ENCODE measurements around the gene DCANP1.

The DCANP1 gene

GRCh38 chr5:135452321-135453030, 5.3 kb upstream of the DCANP1 start, which contains the start of gene TIFAB:
Gene TIFAB (minus strand): TSS chr5:135452351. CDS start chr5:135449939, 2,412 bp downstream.
- Mint-ChIP-seq H3K9me3 (no peaks in the 10 kb centered on the region), H3K4me3 (no peak within 1 kb of the TSS), H3K4me1 (no peaks in the 10 kb centered on the region), H3K27ac (no peak within 1 kb of the TSS), H3K27me3 (peaks cover 29% of the 10 kb centered on the region)
- ATAC-seq (no peak), DNase-seq (no peak)

DNA sequence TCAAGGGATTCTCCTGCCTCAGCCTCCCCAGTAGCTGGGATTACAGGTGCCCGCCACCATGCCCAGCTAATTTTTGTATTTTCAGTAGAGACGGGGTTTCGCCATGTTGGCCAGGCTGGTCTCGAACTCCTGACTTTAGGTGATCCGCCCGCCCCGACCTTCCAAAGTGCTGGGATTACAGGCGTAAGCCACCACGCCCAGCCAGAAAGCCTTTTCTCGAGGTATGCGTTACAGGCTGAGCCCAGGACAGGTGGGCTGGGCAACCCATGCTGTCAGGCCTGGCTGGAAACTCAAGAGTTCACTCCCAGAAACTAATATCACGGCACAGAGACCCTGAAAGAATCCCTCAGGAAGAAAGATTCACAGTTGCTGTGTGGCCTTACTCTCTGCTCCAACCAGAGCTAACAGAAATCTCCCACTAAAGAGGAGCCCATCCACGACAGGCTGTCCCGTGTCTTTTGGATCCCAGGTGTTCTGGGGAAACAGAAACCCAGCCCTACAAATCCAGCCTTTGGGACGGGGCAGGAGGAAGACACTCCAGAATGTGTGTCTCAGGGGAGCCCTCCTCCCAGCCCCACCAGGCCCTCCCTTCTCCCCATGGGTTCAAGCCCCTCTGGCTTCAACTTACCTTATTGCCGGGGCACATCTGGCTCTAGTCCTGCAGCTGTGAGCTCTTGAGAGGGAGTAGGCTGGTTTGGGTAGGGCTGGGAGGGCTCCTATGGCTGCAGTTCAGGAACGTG, 4.6 kb upstream of the DCANP1 start:
- Mint-ChIP-seq H3K27me3 (peaks cover 22% of the 10 kb centered on the region), H3K4me1 (no peaks in the 10 kb centered on the region), H3K4me3 (no peak overlapping the region), H3K9me3 (no peaks in the 10 kb centered on the region), H3K27ac (no peak overlapping the region)
- no peak for DNase-seq
- no peak for ATAC-seq

DNA sequence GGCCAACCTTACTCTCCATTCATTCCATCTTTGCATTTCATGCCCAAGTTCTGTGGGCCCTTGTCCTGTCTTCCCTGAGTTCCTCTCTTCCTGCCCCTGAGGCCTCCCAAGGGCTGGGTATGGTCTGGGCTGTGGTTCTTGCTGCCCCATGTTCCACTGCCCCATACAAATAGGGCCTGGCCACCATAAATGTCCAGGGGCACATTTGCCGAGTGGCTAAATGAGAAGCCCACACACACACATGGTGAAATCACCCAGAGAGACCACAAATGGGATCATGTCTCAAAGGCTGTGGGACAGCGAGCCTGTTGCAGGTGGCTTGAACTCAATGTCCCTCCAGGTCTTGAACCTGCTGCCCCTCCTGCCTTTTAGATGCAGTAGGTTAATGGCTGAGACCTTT, 3.8 kb upstream of the DCANP1 start:
- ATAC-seq, result no peak
- H3K4me3 Mint-ChIP-seq, result no peak overlapping the region

DNA sequence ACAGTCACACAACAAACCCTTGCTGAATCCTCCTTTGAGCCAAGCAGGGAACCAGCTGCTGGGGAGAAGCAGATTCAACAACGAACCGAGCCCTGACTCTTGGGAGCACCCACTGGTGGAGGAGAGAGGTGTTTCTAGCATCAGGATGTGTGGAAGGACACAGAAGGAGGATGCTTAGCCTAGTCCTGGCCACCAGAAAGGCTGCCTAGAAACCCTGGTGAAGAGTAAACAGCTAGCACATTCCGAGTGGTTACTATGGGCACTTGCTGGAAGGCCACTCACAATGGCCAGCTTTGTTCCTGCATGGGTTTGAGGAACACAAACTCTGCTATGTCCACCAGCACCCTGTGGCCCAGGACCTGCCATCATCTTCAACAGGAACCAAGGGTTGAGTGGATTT, 3.2 kb upstream of the DCANP1 start:
- Mint-ChIP-seq H3K4me3 (no peak overlapping the region), H3K27me3 (peaks cover 14% of the 10 kb centered on the region), H3K27ac (no peak overlapping the region), H3K4me1 (no peaks in the 10 kb centered on the region), H3K9me3 (no peaks in the 10 kb centered on the region)
- no peak for DNase-seq
- ATAC-seq, result no peak

More for the DNA sequence above, 3.8 kb upstream of the DCANP1 start:
- no peak for DNase-seq
- Mint-ChIP-seq H3K4me1 (no peaks in the 10 kb centered on the region), H3K27ac (no peak overlapping the region), H3K9me3 (no peaks in the 10 kb centered on the region), H3K27me3 (peaks cover 14% of the 10 kb centered on the region)

- Mint-ChIP-seq H3K27ac (no peak overlapping the region), H3K9me3 (no peaks in the 10 kb centered on the region), H3K27me3 (peaks cover 14% of the 10 kb centered on the region), H3K4me1 (no peaks in the 10 kb centered on the region), H3K4me3 (no peak overlapping the region)
- DNase-seq, result no peak
- no peak for ATAC-seq
Observed at GRCh38 chr5:135449644-135450043, 2.5 kb upstream of the DCANP1 start.

GRCh38 chr5:135448791-135449507, 1.8 kb upstream of the DCANP1 start:
- Mint-ChIP-seq H3K27ac (peak overlapping the region in 1 of 2 donors; percentile 46), H3K9me3 (no peaks in the 10 kb centered on the region), H3K4me3 (no peak overlapping the region), H3K27me3 (peaks cover 14% of the 10 kb centered on the region), H3K4me1 (no peaks in the 10 kb centered on the region)
- DNase-seq (no peak), ATAC-seq (no peak)

GRCh38 chr5:135448071-135448739, 1.1 kb upstream of the DCANP1 start:
- peaks cover 12% of the 10 kb centered on the region for H3K27me3 Mint-ChIP-seq
- ATAC-seq (no peak), DNase-seq (no peak)
- H3K9me3 Mint-ChIP-seq, result no peaks in the 10 kb centered on the region
- H3K27ac Mint-ChIP-seq, result no peak overlapping the region
- no peaks in the 10 kb centered on the region for H3K4me1 Mint-ChIP-seq
- H3K4me3 Mint-ChIP-seq, result no peak overlapping the region

- H3K27ac Mint-ChIP-seq, result no peak overlapping the region
- H3K9me3 Mint-ChIP-seq, result no peaks in the 10 kb centered on the region
- ATAC-seq, result no peak
- no peaks in the 10 kb centered on the region for H3K27me3 Mint-ChIP-seq
- H3K4me1 Mint-ChIP-seq, result no peaks in the 10 kb centered on the region
- DNase-seq, result no peak
- H3K4me3 Mint-ChIP-seq, result no peak overlapping the region
Observed at GRCh38 chr5:135446615-135447014, 533 bp downstream of the DCANP1 start.

- no peak overlapping the region for H3K27ac Mint-ChIP-seq
- H3K27me3 Mint-ChIP-seq, result no peaks in the 10 kb centered on the region
- no peak for ATAC-seq
Observed at GRCh38 chr5:135446206-135446605, 942 bp downstream of the DCANP1 start.

DNA sequence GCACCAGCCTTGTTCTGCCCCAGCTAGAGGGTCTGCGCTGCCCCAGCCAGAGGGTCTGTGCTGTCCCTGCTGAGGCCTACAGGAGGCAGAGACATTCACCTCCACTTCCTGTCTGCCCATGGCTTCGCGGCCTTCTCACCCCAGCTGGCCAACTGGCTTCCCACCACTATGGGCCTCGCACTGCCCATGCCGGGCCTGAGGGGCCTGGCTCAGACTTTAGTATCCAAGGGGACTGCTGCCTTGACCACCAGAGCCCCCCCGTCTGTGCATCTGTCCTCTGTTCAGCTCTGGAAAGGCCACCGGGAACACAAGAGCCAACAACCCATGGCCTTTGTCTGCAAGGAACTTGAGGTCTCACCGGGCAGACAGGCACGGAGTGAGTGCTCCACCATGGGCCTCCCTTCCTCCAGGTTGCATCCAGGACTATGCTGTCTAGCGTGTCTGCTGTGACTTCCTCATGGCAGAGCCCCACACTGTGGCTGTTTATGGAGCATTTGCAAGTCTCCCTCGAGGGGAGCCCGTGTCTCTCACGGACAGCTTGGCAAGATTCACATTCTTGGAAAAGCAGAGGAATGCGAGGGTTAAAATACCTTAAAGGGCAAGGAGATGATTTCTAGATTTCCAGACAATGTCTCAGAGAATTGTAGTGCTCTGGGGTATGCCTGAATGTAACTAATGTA, 1.7 kb downstream of the DCANP1 start:
- ATAC-seq (no peak), DNase-seq (no peak)
- Mint-ChIP-seq H3K4me3 (no peak overlapping the region), H3K4me1 (no peaks in the 10 kb centered on the region), H3K27me3 (no peaks in the 10 kb centered on the region), H3K9me3 (no peaks in the 10 kb centered on the region), H3K27ac (no peak overlapping the region)

More at GRCh38 chr5:135446206-135446605, 942 bp downstream of the DCANP1 start:
- DNase-seq, result no peak
- Mint-ChIP-seq H3K4me1 (no peaks in the 10 kb centered on the region), H3K9me3 (no peaks in the 10 kb centered on the region), H3K4me3 (no peak overlapping the region)

DNA sequence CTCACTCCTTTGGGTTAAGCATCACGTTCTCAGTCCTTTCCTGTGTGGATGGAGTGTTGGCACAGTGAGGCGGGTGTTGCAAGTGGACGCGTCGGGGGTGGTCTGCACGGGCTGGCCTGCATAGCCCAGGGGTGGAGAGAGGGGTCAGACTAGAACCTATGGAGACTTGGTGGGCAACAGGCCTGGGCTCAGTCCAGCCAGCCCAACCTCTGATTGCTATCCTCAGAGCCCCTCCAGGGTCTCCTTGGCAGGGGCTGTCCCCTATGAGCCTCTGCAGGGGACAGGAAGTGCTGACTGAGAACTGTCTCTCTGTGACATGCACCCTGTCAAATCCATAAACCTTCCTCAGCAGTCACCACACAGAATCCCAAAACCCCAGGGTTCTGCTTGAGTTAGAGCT, 2.3 kb downstream of the DCANP1 start:
- DNase-seq, result no peak
- Mint-ChIP-seq H3K4me1 (no peaks in the 10 kb centered on the region), H3K4me3 (no peak overlapping the region), H3K27ac (no peak overlapping the region), H3K27me3 (no peaks in the 10 kb centered on the region), H3K9me3 (no peaks in the 10 kb centered on the region)
- ATAC-seq, result peak; percentile 7

DNA sequence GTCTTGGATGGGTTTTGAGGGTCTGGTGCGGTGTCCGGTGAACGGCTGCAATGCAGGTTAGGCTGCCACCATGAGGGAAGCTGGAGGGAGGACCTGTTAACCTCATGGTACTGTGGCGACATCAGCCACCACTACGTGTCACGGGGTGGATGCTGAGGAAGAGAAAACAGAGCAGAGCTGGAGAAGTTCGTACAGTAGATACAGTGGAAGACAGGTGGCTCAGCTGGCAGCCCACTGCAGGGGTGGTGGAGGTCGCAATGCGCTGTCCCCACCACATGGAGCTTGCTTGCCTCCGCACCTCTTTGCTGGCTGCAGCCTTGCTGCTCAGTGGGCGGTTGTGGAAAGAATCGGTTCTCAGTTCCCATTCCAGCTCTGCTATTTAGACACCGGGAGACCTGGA, 2.8 kb downstream of the DCANP1 start:
- no peaks in the 10 kb centered on the region for H3K27me3 Mint-ChIP-seq
- no peak overlapping the region for H3K27ac Mint-ChIP-seq
- no peak overlapping the region for H3K4me3 Mint-ChIP-seq
- H3K9me3 Mint-ChIP-seq, result no peaks in the 10 kb centered on the region
- H3K4me1 Mint-ChIP-seq, result no peaks in the 10 kb centered on the region
- no peak for DNase-seq
- no peak for ATAC-seq

- no peak overlapping the region for H3K27ac Mint-ChIP-seq
- H3K9me3 Mint-ChIP-seq, result no peaks in the 10 kb centered on the region
- no peaks in the 10 kb centered on the region for H3K4me1 Mint-ChIP-seq
- DNase-seq (no peak), ATAC-seq (no peak)
- no peaks in the 10 kb centered on the region for H3K27me3 Mint-ChIP-seq
- no peak overlapping the region for H3K4me3 Mint-ChIP-seq
Observed at GRCh38 chr5:135443161-135443960, 3.8 kb downstream of the DCANP1 start.

DNA sequence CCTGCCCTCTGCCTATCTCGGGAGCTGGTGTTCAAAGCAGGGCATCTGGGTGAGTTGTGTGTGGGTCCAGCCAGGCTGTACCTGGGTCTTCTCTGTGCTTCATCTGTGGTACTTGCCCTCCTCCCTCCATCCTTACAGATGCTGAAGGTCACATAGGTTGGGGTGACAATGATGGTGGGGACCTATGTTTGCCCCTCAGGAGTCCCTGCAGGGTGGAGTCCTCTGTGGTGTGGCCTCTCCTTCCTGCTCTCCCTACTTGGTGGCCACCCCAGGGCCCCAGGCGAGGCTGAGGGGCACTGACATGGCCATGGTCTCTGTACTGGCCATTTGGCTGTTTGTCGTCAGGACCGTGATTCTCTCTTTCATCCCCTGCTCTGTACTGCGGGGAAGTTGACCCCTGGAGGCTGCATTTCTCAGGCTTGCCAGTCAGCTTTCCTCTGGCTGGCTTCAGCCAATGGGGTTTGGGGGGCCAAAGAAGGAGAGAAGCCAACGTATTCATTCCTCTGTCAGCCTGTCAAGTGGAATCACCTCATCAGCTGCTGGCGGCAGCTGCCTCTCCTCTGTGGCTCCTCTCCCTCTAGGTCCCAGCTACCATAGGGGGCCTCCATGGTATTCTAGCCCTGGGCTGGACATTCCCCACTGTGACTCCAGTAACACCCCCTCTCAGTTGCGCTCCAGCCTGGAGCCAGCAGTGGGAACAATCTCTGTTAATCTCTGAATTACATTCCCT, 4.6 kb downstream of the DCANP1 start:
- Mint-ChIP-seq H3K27ac (no peak overlapping the region), H3K27me3 (no peaks in the 10 kb centered on the region), H3K4me3 (no peak overlapping the region), H3K4me1 (no peaks in the 10 kb centered on the region), H3K9me3 (no peaks in the 10 kb centered on the region)
- ATAC-seq (no peak), DNase-seq (no peak)
